VCaP (cell line): ENCODE results near the gene LINC01488.

Source experiments
- H3K27ac ChIP-seq: fragments of 450-650 bp; 2 replicates; pipeline ENCODE4 v1.5.1; 2017
- CTCF ChIP-seq: fragments of 450-650 bp; conservative IDR thresholded peaks from 2 replicates; pipeline ENCODE4 v1.5.1; 2017; ENCODE audit warnings: mild to moderate bottlenecking, moderate library complexity

The LINC01488 gene

GRCh38 chr11:69525516-69526452 is 44.3 kb downstream of the LINC01488 start:
- no peak for TF ChIP-seq CTCF
- H3K27ac ChIP-seq = no peak overlapping the region

- H3K27ac ChIP-seq = no peak overlapping the region
- TF ChIP-seq CTCF = no peak
Observed at GRCh38 chr11:69526453-69526810, 45.0 kb downstream of the LINC01488 start.

- no peak for TF ChIP-seq CTCF
- no peak overlapping the region for H3K27ac ChIP-seq
Observed at GRCh38 chr11:69529001-69529400, 47.5 kb downstream of the LINC01488 start.

- no peak overlapping the region for H3K27ac ChIP-seq
- no peak for TF ChIP-seq CTCF
Observed at GRCh38 chr11:69530278-69531070, 49.0 kb downstream of the LINC01488 start.

- H3K27ac ChIP-seq = no peak overlapping the region
- no peak for TF ChIP-seq CTCF
Observed at GRCh38 chr11:69531071-69531716, 49.7 kb downstream of the LINC01488 start.

- no peak overlapping the region for H3K27ac ChIP-seq
- TF ChIP-seq CTCF = no peak
Observed at GRCh38 chr11:69531717-69532088, 50.2 kb downstream of the LINC01488 start.
